RPMI7951 (cell line): ENCODE data around the gene ABCC4. TPM values are rescaled to one million over a fixed set of nuclear protein-coding genes. Genes with fewer than 3 reads are reported as not detected.

Experiments used
- DNase-seq: peaks from one replicate; pipeline ENCODE4 v3.0.0-alpha.2; 2012; ENCODE audit warnings: low read depth
- total RNA-seq: library from RNA; depleted of rRNA; stranded (reverse); fragments of >200 nt; shearing (Covaris generic); gene quantifications from 2 replicates; pipeline ENCODE4 v1.2.3, GENCODE V29; 2014

Gene ABCC4
- total RNA-seq, 1 experiment from 2014 or later, result 6.7 TPM

GRCh38 chr13:94997126-94997525 lies 304.1 kb downstream of the ABCC4 start:
- DNase-seq, result no peak

DNA sequence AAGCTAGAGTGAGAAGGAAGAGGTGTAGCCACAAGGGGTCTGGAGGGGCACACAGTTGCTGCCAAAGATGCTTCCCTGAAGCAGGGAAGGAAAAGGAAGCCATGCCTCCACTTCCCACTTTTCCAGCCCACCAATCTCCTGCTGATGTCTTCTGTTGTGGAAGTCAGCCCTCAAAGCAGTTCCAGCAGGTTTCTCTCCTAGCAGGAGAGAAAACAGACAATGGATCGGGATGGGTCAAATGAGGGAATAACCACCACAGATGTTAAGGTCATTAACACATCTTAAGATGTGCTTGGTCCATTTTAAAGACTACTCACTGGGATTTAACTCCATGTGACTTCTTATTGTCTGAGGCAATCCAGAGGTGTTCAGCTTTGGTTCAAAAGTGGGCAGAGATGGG lies 304.8 kb downstream of the ABCC4 start:
- no peak for DNase-seq

DNA sequence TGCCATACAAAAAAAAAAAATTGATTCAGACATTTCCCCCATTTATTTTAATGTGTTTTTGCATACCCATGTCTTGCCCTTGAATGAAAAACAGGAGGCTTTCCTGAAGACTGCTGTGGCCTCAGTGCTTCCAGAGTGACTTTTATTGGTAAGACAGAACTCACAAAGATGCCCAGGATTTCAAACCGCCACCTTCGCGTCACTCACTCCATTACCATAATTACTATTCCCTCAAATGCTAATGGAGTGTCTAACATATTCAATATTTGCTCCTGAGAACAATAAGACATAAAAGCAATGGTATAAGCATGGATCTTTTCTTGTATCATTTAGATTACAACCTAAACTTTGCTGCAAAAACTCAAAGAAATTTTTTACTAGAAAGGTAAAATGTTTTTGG lies 306.7 kb downstream of the ABCC4 start:
- no peak for DNase-seq

- no peak for DNase-seq
Observed at GRCh38 chr13:94993616-94994015, 307.6 kb downstream of the ABCC4 start.

GRCh38 chr13:94992036-94992960 lies 309.0 kb downstream of the ABCC4 start:
- DNase-seq, result no peak

DNA sequence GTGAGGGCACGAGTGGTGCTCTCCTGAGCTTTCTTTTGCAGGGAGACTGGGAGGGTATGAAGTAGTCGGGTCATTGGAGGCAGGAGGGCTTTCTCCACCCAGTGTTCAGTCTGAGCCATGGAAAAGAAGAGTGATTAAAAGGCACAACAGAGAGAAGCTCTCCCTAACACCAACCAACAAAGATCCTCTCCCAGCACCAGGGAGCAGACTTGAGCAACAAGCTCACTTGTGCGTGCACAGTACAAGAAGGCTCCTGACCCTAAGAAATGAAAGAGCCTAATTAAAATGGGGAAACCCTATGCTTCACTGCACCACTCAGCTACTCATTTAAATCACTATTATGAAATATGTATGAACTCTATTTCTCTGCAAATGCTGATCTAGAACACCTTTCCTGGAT lies 312.6 kb downstream of the ABCC4 start:
- no peak for DNase-seq

GRCh38 chr13:94987869-94988268 lies 313.4 kb downstream of the ABCC4 start:
- no peak for DNase-seq

DNA sequence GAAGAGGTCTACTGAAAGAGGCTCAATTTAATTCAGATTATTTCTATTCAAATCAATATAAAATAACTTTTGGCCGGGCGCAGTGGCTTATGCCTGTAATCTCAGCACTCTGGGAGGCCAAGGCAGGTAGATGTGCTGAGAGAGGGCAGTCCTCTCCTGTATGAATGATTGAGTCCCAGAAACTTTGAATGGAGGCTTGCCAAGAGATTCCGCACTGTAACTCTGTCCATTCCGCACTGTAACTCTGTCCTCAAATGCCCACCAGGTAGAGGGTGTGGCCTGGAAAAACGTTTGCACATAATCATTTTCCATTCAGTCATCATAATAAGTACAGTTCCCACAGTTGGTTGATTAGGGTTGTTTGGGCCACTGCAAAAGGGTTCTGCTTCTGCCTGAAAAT lies 314.2 kb downstream of the ABCC4 start:
- no peak for DNase-seq

GRCh38 chr13:94984958-94985357 lies 316.3 kb downstream of the ABCC4 start:
- DNase-seq, result no peak

DNA sequence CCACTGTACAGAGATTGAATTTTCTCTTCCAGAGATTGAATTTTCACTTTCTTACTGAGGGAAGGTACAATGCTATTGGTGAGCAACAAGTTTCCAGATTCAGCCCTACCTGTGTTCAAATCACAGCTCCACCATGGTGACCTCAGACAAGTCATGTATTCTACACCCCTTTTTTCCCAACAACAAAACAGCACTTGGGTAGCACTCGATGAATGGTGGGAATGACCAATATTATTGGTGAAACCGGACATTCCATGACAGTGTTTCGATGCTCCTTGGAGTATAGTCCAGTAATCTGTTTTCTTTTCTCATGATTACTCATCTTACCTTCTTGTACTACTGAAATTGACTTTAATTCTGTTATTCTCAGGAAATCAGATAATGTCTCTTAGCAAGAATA lies 322.7 kb downstream of the ABCC4 start:
- no peak for DNase-seq

GRCh38 chr13:94974015-94974951 lies 327.0 kb downstream of the ABCC4 start:
- no peak for DNase-seq

- DNase-seq, result no peak
Observed at GRCh38 chr13:94972262-94972661, 329.0 kb downstream of the ABCC4 start.
